EL (cell line): Measurements from ENCODE around the gene NOTCH1.

ENCODE experiments used
- DNase-seq: peaks from one replicate; pipeline ENCODE4 v3.0.0-alpha.2; 2016

The NOTCH1 gene

GRCh38 chr9:136544964-136545691 is 720 bp downstream of the NOTCH1 start:
- DNase-seq, result peak; percentile 22

DNA sequence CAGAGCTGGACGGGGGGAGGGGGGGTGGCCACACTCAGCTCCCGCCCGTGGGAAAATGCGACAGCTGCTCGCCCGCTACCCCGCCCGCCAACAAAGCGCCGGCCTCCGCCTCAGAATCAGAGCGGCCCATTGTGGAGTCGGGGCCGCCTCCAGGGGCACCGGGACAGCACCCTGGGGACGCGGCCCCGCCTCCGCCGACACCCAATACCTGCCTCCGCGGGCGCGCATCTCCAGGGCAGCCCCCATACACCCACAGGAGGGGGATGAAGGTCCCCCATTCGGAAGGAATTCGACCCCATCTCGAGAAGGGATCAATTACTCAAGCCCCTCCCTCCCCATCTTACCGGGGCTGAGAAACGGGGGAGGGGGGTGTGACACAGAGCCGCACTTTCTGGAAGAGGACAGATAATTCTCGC is 1.3 kb downstream of the NOTCH1 start:
- peak; percentile 50 for DNase-seq

DNA sequence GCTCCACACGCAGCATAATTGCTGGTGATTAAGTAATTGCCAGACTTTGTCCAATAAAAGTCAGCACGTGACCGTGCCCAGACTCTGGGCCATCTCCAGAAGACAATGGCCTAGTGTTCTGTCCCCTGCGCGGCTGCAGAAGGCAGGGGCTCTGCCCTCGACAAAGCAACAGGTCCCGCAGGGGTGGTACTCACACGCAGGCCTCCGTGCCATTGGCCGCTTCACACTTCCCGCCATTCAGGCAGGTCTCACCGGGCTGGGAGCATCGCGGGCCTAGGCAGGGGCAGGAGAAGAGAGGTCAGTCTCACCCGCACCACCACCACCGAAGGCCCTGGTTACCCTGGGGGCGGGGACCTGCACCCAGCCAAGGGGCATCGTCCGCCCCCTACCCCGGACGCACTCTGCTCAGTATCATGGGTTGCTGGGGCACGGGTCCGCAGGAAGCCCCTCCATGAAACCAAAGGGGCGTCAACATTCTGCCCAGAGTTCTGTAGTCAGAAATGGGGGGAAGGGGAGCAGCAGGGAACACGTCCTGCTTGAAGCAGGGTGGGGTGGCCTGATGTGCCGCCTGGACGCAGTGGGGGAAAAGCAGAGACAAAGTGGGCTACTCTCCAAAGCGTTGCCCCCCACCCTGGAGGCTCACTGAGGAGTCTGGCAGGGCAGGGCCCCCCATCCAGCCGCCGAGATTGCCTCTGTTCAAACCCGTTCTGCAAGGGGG is 1.9 kb downstream of the NOTCH1 start:
- no peak for DNase-seq

DNA sequence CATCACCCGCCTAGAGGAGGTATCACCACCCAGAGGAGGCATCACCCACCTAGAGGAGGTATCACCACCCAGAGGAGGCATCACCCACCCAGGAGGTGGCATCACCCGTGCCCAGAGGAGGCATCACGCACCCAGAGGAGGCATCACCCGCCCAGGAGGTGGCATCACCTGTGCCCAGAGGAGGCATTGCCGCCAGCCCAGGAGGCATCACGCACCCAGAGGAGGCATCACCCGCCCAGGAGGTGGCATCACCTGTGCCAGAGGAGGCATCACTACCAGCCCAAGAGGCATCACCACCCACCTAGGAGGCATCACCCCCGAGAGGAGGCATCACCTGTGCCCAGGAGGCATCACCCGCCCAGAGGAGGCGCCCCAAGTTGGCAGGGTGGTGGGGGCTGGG is 2.6 kb downstream of the NOTCH1 start:
- DNase-seq, result no peak

DNA sequence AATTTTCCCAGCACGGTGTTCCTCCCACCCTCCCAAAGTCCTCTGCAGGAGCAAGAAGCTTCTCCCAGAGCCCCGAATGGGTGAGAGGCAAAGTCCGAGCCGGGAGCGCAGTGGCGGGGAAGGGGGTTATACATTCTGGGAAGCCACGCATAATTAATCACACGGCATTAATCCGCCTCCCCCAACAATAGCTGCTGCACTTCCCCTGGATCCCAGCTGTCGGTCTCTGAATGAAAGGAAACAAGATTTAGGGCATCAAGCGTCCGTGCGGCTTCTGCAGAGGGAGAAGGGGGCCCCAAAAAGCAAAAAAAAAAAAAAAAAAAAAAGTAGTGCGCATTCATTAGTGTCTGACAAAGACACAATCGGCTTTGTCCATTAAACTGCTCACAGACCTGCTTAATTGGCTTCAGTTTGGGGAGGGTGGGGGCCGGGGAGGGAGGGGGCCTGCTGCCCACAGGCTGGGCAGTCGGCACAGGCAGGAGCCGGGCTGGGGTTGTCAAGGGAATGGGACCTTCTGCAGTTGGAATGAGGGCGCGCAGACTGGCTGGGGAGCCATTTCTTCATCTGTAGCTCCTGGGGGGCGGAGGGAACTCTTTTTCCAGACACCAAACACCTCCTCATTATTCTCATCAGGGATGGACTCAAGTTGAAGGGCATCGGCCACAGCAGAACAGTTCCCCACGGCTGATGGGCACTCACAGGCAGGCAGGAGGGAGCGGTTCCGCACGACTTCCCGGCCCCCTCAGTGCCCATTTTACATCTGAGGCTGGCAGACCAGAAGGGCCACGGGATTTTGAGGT is 3.4 kb downstream of the NOTCH1 start:
- DNase-seq, result no peak

GRCh38 chr9:136541709-136542108 is 4.1 kb downstream of the NOTCH1 start:
- DNase-seq, result no peak

DNA sequence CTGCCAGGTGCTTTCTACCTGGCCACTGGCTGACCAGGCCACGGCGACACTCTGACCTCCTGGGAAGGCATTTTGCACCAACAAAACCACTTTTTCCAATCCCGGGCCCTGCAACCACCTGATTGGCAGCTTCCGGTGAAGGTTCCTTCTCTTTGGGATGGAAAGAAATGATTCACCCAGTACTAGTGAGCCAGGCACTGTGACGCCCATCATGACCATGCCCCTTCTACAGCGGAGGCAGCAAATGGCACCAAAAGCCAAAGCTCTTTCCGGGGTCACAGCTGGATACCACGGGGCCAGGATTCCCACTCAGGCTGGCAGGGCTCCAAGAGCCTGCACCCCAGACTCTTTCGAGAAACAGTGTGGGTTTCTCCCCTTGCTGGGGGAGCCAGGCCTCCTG is 4.7 kb downstream of the NOTCH1 start:
- no peak for DNase-seq

DNA sequence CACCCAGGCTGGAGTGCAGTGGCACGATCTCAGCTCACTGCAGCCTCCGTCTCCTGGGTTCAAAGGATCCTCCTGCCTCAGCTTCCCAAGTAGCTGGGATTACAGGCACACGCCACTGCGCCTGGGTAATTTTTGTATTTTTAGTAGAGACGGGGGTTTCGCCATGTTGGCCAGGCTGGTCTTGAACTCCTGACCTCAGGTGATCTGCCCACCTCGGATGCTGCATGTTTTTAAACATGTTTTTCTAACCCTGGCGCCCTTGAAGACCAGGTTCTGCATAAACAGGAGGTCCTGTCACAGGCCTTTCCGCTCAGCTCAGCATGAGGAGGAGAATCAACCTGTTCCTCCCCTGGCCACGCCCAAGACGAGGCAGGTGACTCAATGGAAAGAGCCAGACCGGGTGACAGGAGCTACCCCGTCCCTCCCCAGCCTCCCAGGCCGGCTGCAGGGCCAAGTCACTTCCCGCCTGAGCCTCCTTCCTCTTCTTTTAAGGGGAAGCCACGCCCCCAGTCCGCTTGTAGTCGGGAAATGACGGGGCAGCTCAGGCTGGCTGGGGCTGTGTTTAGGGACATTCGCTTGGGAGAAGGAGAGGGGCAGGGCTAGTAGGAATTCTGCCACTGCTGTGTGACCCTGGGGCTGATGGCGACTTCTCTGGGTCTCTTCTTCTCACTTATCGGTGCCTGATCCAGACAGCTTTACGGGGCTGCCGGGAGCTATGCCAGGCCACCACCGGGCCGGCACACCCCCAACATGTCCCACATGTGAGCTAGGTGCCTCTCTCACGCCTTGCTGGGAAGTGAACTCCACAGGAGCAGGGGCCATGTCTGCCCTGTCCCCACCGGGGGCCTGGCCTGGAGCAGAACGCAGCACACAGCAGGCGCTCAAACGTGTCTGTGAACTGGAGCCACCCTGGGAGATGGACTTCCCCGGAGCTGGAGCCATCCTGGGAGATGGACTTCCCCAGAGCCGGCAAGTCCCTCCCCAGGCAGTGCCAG is 6.1 kb downstream of the NOTCH1 start:
- DNase-seq, result peak; percentile 72

DNA sequence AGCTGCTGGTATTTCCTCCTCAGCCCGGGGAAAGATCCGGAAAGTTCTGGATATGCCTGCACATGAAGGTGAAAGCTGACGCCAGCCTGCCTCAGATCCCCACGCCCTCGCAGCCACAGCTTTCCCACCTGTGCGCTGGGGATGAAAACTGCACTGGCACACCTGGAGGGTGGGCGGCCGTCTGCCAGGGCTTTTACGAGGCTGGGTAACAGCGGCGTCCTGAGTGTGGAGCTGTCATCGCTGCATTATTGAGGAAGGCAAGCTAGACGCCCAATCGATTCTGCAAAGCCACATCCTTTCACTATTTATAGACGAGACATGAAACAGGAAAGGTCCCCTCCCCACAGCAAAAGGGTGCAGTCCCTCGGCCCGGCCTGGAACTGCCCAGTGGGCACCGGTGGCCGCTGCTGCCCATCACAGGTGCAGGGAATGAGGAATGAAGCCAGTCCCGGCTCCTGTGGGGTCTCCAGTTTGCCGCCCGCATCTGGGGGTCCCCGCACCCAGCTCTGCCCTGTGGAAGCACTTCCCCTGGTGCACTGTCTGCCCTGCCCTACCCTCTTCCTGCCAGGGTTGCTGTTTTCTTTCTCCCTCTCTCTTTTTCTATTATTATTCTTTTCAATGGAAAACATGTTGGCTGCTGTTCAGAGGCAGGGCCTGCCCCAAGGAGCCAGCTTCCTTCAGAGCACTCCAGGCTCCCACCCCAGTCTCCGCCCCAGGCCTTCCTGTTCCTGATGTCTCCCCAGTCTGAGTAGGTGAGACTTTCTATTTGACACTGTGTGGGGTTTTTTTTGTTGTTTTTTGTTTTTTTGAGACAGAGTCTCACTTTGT is 7.0 kb downstream of the NOTCH1 start:
- no peak for DNase-seq

GRCh38 chr9:136537896-136538598 is 7.8 kb downstream of the NOTCH1 start:
- DNase-seq, result no peak

DNA sequence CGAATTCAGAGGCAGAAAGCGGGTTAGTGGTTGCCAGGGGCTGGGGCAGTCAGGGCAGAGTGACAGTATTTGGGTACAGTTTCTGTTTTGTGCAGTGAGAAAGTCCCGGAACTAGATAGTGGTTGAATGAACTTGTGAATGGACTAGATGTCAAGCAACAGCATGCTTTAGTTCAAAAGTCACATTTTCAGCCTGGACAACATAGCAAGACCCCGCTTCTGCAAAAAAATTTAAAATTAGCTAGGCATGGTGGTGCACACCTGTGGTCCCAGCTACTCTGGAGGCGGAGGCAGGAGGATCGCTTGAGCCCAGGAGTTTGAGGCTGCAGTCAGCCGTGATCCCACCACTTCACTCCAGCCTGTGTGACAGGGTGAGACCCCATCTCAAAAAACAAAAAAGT is 8.4 kb downstream of the NOTCH1 start:
- DNase-seq, result no peak

GRCh38 chr9:136536721-136537241 is 9.1 kb downstream of the NOTCH1 start:
- DNase-seq, result no peak

DNA sequence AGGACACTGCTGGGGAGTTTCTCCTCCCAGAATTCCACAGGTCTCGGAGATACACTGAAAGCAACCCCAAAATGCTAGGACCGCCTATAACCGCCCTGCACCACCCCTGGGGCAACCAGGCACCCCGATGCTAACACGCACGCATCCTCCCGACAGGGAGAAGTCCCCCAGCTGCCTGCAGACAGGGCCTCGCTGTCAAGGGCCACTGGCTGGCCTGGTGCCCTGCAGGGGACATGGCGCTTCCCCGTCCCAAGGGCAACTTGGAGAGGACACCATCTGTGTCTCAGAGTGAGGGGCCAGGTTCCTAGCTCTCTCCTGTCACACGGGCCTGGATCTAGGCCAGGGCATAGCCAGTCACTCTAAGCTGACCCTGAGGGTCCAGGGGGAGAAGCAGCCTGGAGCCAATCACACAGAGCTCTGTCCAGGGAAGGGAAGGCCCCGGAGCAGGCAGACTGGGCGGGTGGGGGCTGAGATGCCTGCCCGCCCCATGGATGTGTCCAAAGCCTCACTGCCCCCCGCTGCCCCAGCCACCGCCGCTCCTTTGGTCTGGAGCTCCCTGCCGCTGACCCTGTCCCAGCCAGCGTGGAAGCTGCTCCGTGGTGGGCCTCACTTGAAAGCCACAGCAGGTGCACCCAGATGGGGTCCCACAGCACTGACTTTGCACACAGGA is 9.7 kb downstream of the NOTCH1 start:
- DNase-seq, result no peak

- DNase-seq, result no peak
Measured at GRCh38 chr9:136535070-136535469, 10.8 kb downstream of the NOTCH1 start.

GRCh38 chr9:136534366-136534765 is 11.5 kb downstream of the NOTCH1 start:
- no peak for DNase-seq

GRCh38 chr9:136533775-136534157 is 12.1 kb downstream of the NOTCH1 start:
- DNase-seq, result no peak

- DNase-seq, result no peak
Measured at GRCh38 chr9:136532799-136533774, 12.8 kb downstream of the NOTCH1 start.

DNA sequence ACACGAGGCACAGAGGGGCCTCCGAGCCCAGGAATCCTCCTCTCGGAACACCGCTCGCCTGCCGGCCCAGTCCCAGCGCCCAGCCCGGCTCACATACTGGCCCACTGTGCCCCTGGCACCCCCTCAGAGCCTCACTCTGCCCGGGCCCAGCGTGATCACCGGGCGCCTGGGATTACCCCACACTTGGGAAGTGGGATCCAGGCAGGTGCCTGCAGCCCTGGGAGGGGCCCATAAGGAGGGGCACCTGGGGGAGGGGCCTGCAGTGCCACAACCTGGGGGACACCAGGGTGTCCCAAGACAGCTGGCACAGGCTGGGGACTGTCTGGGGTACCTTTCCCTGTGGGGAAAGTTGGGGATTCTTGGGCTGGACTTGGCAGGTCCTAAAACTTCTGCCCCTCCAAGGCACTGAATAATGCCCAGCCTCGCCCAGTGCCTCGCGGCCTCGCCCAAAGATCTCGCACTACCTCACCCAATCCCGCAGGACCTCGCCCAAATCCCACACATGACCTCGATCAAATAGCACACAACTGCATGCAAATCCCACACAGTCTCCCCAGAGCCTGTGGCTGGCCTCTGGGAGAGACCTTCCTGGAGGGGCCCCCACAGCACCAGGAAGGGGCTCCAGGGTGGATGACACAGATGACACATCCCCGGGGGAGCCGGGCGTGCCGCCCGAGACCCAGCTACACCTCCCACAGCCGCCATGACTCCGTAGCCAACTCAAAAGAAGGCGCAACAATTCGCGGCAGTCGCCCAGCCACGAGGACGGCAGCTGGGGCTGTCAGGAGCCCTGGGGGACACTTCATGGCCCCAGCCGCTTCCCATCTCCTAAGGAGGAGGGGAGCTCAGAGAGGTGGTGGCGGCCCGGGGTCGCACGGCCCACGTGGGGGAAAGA is 13.7 kb downstream of the NOTCH1 start:
- no peak for DNase-seq
